Thyroid gland (tissue), 4 donors: ENCODE measurements around the gene SERP1.

Source experiments
- CTCF ChIP-seq, 6 experiments: fragments of 200-600 bp in 3 of 6; fragments of 450-650 bp in 3 of 6; sonication (generic) in 3 of 6; IDR thresholded peaks; one replicate each; pipeline ENCODE4 v1.5.1; 2016 to 2019; ENCODE audit warnings: antibody characterized with exemption in 6 of 6, mild to moderate bottlenecking in 2 of 6, inconsistent platforms in 1 of 6, moderate library complexity in 1 of 6
- POLR2A ChIP-seq, 2 donors: fragments of 450-650 bp; IDR thresholded peaks; one replicate each; pipeline ENCODE4 v1.6.1; 2017; ENCODE audit warnings: antibody characterized with exemption in 2 of 2, mild to moderate bottlenecking in 2 of 2, moderate library complexity in 1 of 2

GRCh38 chr3:150527464-150528255 is 18.6 kb downstream of the SERP1 start:
- TF ChIP-seq CTCF (IDR thresholded peaks at IDR 0.05), result no peak
- no peak for TF ChIP-seq POLR2A (IDR thresholded peaks at IDR 0.05)
